GM21381 (cell line): ENCODE measurements around the gene IGLL5.

Experiments used
- ATAC-seq: cut with Tn5 transposase; IDR thresholded peaks from one replicate; pipeline ENCODE4 v1.9.1; 2021; ENCODE audit warnings: mild to moderate bottlenecking, moderate library complexity; ENCODE audit not compliant: unreplicated experiment

IGLL5 gene

GRCh38 chr22:22887621-22888503 is at the start of gene IGLL5:
Gene IGLL5, plus strand, starts transcription at chr22:22887816. Its CDS starts 238 bp downstream, at chr22:22888054.
- no peak for ATAC-seq

DNA sequence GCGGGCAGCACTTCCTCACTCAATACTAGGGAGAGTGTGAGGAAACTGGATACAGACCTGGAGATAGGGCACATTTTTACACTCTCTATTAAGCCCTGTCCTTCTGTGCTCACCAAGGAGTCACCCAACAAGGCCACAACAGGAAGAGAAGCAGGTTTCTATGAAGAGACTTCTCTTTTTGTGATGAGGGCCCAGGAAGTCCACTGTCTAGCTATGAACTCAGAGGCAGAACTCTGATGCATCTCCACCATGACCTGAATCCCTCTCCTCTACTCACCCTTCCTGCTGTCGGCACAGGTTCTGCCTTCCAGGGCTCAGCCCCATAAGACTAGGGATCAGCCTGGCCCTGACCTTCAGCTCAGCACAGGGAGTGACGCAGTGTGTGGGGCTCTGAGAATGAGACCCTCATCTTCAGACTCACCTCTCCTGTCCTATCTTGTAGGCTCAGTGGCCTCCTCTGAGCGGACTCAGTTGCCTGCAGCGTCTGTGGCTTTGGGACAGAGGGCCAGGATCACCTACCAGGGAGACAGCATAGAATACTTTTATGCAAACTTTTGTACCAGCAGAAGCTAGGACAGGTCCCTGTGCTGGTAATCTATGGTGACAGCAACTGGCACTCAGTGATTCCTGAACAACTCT is 49.3 kb upstream of the IGLL5 start:
- no peak for ATAC-seq

- ATAC-seq = no peak
These were observed 47.9 kb upstream of the IGLL5 start for GRCh38 chr22:22839570-22840314.

DNA sequence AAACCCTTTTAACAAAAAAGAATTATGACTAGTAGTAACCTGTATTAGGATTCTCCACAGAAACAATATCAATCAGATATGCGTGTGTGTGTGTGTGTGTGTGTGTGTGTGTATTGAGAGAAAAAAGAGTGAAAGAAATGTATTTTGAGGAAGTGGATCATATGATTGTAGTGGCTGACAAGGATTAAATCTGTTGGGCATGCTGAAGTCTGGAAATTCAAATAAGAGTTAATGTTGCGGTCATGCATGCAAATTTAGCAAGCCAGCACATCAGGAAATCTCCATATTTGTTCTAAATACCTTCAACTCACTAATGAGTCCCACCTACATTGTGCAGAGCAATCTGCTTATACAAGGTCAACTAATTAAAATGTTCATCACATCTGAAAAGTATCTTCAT is 46.8 kb upstream of the IGLL5 start:
- no peak for ATAC-seq

DNA sequence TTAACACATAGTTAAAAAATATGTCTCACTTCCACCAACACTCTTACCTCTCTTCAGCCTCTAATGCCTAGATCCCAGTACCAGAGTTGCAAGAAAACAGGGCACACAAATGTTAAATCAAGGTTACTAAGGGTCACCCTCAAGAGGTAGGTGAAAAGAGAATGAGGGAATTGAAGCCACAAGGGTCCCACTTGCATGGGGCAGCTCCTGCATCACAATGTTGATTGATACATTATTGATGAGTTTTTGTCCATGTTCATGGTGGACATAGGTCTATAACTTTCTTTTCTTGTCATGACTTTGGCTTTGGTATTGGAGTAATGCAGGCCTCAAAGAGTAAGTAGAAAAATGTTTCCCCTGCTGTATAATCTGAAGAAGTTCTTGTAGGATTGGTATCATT is 46.0 kb upstream of the IGLL5 start:
- no peak for ATAC-seq

DNA sequence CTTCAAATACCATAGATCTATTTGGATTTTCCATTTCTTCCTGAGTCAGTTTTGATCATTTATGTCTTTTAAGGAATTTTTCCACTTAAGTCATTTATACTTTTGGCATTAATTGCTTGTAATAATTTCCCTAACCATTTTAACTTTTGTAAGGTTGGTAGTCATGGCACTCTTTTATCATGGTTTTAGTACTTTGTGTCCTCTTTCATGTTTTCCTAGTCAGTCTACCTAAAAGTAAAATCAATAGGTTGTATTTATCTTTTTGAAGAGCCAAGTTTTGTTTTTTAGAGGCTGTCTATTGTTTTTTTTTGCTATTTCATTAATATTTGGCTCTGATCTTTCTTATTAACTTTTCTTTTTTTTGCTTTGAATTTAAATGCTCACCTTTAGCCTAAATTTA is 45.5 kb upstream of the IGLL5 start:
- ATAC-seq = no peak

GRCh38 chr22:22843848-22844247 is 43.8 kb upstream of the IGLL5 start:
- ATAC-seq = no peak

DNA sequence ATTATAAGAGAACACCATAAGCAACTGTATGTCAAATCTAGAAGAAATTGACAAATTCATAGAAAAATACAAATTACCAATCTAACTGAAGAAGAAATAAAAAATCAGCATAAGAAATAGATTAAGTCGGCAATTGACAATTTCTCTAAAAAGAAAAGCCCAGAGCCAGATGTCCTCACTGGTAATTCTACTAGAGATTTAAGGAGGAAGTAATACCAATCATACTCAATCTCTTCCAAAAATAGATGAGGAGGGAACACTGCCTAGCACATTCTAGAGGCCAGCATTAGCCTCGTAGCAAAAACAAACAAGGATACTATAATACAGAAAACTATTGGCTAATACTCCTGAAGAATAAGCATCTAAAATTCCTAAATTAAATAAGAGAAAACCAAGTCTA is 40.4 kb upstream of the IGLL5 start:
- ATAC-seq = no peak

DNA sequence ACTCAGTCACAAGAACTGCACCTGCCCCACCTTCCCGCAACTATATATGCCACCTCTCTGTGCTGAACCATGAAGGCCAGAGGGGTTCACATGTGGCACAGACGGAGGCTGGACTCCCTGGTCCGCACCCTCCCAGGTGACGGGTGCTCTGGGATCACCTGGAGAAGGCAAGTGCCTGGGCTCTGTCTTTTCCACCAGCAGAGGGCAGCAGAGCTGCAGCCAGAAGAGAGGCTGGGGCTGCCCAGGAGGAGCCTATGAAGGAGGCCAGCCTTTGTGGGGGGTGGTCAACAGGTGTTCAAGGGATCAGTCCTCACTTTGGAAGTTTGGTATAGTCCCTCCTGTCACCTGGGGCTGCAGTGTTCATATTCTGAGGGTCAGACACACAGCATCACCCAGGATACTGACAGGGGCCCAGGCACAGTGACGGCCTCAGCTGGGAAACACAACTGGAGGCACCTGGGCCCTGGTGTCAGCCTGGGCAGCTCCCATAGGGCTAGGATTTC is 39.2 kb upstream of the IGLL5 start:
- no peak for ATAC-seq

- ATAC-seq = no peak
These were observed 37.7 kb upstream of the IGLL5 start for GRCh38 chr22:22849640-22850610.

GRCh38 chr22:22851969-22852368 is 35.6 kb upstream of the IGLL5 start:
- ATAC-seq = no peak

DNA sequence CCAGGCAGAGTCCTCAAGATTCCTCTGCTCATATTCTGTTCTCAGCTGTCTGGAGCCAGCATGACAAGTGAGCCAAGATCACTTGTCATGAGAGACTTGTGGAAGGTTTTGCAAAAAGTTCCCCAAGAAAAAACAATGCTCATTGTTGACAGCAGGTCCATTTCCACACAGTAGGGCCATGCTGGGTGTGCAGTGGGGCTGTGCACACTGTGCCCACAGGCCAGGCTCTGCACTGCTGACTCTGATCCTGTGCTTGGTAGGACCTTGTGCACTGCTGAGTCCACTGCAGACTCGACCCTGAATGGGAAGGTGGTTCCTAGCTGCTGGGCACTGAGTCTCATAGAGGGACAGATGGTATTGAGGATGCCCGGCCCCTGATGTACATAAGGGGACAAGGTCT is 33.9 kb upstream of the IGLL5 start:
- no peak for ATAC-seq

- ATAC-seq = no peak
These were observed 33.1 kb upstream of the IGLL5 start for GRCh38 chr22:22854466-22854865.

- ATAC-seq = no peak
These were observed 32.5 kb upstream of the IGLL5 start for GRCh38 chr22:22855085-22855484.

DNA sequence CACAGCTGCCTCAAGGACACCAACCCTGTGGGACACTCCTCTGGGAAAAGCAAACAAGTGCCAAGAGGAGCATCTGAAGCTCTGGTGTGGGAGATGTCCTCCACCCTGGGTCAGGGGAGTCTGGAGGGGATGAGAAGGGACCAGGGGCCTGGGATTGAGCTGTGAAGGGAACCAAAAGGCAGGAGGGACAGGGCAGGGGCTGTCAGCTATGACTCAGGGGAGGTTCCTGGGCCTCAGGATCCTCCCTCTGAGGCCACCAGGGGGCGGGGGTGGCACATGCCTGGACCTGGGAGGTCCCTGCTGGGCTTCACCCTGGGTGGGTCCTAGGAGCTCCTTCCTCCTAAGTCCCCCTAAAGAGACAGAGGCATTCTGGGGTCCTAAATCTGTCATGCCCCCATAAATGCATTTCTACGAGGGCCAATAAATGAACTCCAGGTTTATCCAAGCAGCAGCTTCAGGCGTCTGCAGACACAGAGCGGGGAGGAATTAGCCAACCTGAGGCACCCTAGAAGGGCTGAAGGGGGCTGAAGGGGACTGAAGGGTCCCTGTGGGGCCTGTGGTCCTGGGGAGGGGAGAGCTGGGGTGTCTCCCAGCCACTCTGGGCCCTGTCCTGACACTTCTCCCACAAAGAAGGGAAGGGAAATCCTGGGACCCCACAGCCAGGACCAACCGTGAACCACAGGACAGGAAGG is 31.9 kb upstream of the IGLL5 start:
- ATAC-seq = no peak

- no peak for ATAC-seq
These were observed 31.3 kb upstream of the IGLL5 start for GRCh38 chr22:22856364-22856763.

GRCh38 chr22:22856885-22857606 is 30.6 kb upstream of the IGLL5 start:
- no peak for ATAC-seq

GRCh38 chr22:22857607-22858558 is 29.7 kb upstream of the IGLL5 start:
- ATAC-seq = no peak
